HG03097 (cell line): ENCODE measurements around the gene TBC1D24.
"Not testable (repeated sequence)": the region's sequence is repeated elsewhere in the genome, so short reads cannot be mapped to it uniquely, and the experiment has no call there.

Source experiments
- ATAC-seq: cut with Tn5 transposase; IDR thresholded peaks from one replicate; pipeline ENCODE4 v1.9.1; 2021; ENCODE audit not compliant: unreplicated experiment, low FRiP score

Gene TBC1D24

DNA sequence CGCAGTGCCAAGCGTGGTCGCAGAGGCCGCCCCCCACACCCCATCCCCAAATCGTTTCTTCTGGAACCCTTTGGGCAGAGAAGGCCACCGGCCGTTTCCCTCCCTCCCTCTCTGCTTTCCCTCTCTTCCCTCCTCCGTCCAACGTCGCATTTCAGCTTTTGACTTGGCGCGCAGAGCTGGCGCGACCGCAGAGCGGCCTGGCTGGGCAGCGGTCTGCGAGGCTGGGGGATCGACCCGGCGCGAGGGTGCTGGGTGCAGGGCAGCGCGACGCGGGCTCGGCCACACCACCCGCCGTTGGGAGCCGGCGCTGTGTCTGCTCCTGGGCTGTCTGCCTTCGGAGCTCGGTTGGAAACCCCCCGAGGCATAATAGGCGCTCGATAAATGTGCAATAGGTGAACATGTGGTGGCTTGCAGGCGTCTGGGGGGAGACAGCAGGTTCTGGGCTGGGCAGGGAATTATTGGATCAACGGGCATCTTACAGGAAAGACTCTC, 6.6 kb upstream of the TBC1D24 start:
- ATAC-seq: no peak

DNA sequence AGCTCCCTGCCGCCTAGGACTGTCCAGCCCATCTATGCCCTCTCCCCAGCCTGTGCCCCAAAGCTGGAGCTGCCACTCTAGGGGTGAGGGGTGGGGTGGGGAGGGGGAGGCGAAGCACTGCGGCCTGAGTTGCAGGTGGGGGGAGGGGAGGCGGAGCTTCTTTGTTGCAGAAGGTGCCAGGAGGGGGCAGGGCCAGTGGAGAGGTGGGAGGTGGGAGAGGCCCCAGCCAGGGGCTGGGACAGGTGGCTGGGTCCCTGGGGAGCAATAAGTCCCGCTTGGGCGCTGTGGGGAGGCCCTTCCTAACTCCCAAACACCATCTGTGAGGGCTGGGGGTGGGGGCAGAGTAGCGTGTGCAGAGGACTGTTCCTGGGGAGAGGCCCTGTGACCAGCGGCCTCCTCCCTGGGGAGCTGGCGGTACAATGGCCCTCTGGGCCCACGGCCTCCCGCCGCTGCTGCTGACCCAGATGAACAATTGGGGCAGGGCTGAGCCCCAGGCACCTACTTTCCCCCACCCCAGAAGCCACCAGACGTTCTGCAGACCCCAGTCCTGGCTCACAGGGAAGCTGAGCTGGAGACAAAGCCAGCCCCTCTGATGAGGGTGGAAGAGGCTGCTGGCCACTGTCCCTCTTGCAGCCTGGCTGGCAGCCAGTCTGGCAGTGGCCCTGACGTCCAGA, 6.1 kb upstream of the TBC1D24 start:
- peak; percentile 40 for ATAC-seq

DNA sequence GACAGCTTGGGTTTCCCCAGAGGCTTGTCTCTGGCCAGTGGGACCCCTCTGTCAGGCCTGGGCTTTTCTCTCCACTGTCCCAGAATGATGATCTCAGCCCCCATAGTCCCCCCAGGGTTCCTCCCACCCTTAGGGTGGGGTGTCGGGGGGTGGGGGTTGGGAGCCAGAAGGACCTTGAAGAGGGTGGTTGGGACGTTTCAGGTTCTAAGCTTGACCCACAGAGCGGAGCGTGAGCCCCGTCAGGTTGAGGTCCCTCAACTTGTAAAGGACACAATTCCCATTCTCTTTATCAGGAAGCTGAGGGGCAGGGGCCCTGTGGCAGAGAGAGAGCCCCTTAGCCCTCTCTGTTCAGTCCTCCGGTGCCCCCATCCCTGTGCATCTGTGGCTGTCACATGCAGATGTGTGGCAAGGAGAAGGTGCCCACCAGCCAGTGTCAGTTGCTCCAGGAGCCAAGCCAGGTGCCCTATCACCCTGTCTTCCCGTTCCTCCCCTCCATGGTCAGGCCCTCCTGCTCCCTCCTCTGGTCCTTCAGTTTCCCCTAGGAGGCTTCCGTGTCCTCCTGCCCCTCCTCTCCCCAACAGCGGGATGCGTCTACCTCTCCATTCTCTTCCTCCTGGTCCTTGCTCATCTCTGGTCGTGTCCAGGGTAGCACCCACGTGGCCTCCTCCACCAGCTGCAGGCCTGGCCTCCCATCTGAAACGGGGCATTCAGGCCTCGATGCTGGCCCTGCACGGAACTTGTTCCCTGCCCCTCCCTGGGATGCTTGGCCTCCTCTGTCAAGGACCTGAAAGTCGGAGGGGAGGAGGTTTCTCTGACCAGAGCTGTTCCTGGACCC, 5.3 kb upstream of the TBC1D24 start:
- no peak for ATAC-seq

DNA sequence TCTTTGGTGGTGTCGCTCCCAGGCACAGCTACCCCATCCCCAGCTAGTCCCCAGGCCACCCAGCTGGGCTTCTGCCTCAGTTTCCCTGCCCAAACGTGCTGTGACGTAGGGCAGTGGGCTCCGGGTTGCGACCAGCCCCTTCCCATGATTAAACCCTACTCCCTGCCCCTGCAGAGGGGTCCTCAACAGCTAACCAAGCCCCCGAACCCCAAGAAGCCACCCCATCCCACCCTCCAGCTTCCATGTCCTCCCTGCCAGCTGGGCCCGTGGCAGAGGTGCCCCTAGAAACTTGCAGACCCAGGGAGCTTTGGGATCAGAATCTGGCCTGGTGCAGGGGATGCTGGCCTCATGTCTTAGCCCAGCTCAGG, 4.7 kb upstream of the TBC1D24 start:
- no peak for ATAC-seq

DNA sequence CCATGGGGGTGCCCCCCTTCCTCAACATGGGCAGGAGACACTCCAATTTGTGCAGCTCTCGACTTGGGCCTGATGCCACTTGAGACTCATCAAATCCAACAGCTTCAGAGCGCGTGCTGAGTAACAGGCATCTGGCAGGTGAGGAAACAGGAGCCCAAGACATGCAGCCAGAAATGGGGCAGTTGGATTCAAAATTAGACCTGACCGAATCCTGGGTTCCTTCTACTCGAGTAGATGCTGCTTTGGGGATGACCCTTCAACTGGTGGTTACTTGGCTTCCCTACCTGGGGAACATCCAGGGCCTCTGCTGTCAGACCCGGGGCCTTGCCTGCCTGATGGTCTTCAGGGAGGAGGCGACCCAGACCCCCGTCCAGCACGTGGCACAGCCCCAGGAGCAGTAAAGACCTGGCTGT, 4.3 kb upstream of the TBC1D24 start:
- ATAC-seq: no peak

DNA sequence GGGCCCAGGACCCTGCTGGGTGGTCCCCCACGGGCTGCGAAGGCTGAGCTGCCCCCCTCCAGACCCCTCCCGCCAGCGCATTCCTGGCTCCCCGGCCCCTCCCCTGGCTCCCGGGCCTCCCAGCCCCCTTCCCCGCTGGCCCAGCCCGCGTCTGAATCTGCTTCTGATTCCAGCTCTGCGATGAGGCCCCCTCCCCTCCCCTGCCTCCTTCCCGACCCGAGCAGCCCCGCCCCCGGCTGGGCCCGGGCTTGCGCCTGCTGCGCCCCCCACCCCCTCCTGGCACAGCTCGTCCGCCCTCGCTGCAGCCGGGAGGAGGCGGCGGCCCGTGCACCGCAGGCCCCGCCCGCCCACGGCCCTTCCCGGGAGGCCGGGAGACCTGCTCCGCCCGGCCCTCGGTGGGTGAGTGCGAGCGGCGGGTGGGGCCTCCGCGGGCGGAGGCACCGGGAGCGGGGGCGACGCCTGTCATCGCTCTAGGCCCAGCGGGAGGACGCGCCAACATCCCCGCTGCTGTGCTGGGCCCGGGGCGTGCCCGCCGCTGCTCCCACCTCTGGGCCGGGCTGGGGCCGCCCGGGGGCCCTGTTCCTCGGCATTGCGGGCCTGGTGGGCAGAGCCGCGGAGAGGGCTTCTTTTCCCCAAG, 3.8 kb upstream of the TBC1D24 start, which contains the start of gene NTN3:
Gene NTN3, plus strand, starts transcription at position 282 of the 637 bp plus-strand sequence. CDS start 405 bp downstream, outside the sequence.
- no peak for ATAC-seq

DNA sequence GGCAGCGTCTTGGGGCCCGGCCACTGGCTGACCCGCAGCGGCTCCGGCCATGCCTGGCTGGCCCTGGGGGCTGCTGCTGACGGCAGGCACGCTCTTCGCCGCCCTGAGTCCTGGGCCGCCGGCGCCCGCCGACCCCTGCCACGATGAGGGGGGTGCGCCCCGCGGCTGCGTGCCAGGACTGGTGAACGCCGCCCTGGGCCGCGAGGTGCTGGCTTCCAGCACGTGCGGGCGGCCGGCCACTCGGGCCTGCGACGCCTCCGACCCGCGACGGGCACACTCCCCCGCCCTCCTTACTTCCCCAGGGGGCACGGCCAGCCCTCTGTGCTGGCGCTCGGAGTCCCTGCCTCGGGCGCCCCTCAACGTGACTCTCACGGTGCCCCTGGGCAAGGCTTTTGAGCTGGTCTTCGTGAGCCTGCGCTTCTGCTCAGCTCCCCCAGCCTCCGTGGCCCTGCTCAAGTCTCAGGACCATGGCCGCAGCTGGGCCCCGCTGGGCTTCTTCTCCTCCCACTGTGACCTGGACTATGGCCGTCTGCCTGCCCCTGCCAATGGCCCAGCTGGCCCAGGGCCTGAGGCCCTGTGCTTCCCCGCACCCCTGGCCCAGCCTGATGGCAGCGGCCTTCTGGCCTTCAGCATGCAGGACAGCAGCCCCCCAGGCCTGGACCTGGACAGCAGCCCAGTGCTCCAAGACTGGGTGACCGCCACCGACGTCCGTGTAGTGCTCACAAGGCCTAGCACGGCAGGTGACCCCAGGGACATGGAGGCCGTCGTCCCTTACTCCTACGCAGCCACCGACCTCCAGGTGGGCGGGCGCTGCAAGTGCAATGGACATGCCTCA, 3.1 kb upstream of the TBC1D24 start:
- ATAC-seq: no peak

DNA sequence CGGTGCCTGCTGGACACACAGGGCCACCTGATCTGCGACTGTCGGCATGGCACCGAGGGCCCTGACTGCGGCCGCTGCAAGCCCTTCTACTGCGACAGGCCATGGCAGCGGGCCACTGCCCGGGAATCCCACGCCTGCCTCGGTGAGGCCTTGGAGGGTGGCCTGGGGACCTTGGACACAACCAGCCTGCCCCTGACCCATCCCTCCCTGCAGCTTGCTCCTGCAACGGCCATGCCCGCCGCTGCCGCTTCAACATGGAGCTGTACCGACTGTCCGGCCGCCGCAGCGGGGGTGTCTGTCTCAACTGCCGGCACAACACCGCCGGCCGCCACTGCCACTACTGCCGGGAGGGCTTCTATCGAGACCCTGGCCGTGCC, 2.5 kb upstream of the TBC1D24 start:
- no peak for ATAC-seq

DNA sequence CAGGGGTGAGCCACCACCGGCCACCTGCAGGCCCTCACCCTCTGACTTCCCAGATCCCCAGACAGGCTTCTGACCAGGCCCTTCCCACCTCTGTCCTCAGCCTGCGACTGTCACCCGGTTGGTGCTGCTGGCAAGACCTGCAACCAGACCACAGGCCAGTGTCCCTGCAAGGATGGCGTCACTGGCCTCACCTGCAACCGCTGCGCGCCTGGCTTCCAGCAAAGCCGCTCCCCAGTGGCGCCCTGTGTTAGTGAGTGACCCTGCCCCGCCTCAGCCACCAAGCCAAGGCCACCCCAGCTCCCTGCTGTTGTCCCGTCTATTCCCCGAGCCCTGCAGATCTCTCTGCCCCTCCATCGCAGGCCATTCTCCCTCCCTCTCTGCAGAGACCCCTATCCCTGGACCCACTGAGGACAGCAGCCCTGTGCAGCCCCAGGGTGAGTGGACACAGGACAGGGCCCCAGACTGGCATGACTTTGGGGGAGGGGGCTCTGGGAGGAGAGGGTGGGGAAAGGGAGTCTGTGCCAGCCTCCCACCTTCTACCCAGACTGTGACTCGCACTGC, 2.0 kb upstream of the TBC1D24 start:
- ATAC-seq: no peak

DNA sequence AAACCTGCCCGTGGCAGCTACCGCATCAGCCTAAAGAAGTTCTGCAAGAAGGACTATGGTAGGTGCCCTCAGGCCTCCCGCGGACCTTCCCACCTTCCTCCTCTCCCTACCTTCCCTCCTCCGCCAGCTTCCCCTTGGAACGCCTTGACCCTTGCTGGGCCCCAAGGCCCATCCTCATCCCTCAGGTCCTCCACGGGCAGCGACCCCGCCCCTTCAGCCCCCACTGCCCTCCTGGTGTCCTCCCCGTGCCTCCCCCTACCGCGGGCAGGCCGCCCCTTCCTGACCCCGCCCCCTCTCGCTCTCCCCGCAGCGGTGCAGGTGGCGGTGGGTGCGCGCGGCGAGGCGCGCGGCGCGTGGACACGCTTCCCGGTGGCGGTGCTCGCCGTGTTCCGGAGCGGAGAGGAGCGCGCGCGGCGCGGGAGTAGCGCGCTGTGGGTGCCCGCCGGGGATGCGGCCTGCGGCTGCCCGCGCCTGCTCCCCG, 1.4 kb upstream of the TBC1D24 start:
- no peak for ATAC-seq

DNA sequence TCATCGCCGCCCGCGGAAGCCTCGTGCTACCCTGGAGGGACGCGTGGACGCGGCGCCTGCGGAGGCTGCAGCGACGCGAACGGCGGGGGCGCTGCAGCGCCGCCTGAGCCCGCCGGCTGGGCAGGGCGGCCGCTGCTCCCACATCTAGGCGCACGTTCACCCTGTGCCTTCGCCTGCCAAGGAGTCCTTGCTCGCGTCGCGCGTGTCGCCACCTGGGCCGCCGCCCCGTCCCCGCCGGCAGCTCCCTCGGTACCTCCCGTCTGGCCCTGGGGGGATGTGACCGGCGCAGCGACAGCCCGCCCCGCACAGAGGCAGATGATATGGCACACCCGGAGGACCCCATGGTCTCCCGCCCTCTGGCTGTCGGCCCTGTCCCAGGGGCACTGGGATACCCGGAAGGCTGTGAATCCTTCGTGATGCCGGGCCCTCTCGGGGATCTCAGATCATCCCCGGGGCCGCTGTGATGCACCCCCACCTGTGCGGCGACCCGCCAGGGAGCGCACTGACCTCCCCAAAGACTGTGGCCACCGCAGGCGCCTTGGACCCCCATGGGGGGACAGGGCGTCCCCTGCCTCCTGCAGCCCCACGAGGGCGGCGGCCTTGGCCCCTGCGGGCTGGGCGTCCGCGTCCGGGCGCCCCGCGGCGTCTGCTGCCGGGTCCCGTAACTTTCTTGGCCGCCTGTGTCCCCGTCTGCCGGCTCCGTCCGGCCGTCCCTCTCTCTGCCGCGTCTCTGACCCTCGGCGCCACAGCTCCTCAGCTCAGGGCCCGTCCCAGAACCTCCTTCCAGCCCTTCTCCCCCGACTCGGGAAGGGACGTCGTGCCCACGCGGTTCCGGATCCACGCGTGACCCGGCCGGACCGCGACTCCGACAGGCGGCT, 689 bp upstream of the TBC1D24 start:
- no peak for ATAC-seq

DNA sequence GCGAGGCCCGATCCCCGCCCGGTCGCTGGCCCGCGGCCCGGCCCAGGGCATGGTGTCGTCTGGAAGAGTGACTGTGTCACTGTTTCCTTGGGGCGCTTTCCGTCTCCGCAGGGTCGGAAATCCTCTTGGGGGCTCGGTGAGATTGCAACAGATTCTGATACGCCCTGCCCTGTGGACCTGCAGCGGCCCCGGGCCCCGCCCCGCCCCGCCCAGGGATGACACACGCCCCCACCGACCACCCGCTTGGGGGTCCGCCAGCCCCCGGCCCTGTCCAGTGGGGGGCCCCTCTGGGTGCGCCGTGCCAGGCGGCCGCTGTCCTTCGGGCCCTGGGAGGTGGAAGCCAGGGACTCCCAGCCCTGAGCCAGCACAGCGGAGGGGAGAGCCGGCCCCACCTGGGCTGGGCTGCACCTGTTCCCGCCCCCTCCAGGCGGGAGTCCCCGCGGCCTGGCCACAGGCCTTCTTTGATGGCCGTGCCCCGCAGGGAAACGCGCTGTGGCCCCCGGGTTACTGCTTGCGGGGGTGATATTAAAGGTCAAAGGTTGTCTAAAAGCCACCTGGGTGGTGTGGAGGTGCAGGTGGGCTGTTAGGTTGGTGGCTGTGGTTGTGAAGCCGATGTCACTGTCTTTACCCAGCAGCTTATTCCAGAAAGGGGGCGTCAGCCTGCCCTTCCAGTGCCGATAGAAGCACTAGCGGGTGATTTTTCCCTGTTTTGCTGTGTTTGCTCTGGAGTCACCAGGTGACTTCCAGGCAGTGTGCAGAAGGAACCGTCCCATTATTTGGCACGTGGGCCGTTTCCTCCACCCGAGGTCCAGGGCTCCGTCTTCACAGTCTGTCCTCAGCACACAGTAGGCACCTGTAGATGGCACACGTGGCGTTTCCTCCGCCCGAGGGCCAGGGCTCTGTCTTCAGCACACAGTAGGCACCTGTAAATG, 752 bp downstream of the TBC1D24 start:
- no peak for ATAC-seq

DNA sequence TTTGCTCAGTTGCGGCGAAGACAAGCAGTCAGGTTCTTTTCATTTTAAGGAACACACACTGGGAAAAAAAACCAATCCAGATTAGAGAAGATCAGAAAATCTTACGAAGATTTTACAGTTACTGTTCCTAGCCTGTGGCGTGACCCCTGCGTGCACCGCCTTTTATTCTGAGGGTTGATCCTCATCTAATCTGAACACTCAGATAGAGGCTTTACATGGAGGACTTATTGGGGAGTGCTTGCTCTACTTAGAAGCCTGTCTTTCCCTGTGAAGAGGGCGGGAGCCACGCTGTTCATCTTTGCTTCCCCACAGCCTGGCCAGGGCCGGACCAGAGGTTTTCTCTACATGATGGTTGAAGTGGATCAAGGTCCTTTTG, 1.4 kb downstream of the TBC1D24 start:
- no peak for ATAC-seq

DNA sequence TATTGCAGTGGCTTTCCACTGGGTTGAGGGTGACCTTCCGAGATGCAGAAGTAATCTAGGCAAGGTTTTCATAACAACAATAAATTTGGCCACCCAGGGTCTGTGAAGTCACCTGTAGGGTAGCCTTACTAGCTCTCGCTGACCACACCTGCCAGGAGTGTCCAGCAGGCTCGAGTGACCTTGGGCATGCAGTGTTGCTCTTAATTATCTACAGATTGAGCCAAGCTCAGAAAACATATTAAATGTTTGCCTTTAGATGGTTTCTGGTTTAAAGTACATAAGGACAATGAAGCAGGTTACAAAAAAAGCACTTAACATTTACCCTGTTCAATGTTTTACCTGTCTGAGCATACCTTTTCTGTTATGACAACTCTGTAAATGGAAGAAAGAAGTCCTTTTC, 1.8 kb downstream of the TBC1D24 start:
- no peak for ATAC-seq

DNA sequence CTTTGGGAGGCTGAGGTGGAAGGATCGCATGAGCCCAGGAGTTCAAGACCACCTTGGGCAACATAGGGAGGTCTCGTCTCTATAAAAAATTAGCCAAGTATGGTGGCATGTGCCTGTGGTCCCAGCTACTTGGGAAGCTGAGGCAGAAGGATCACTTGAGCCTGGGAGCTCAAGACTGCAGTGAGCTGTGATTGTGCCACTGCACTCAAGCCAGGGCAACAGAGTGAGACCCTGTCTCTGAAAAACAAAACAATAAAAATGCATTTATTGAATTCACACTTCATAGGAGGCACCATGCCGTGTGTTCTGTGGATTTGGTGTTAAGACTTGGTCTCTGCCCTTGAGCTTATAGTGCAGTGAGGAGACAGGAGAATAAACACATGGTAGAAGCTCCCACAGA, 2.4 kb downstream of the TBC1D24 start:
- ATAC-seq: no peak

DNA sequence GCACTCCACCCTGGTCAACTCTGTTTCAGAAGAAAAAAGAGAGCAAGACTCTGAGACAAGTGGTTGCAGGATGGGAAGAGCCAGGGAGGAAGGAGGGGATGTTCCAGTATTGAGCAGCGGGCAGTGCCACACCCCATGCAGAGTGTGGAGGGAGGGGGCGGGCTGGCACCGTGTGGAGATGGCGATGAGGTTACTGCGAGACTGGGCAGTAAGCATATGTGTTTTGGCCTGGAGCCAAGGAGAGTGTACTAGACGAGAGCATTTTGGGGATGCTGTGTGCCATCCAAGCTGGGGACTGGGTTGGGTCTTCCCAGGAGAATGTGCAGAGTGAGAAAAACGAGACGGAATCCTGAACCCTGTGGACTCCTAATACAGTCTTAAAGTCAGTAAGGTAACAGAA, 3.4 kb downstream of the TBC1D24 start:
- no peak for ATAC-seq

DNA sequence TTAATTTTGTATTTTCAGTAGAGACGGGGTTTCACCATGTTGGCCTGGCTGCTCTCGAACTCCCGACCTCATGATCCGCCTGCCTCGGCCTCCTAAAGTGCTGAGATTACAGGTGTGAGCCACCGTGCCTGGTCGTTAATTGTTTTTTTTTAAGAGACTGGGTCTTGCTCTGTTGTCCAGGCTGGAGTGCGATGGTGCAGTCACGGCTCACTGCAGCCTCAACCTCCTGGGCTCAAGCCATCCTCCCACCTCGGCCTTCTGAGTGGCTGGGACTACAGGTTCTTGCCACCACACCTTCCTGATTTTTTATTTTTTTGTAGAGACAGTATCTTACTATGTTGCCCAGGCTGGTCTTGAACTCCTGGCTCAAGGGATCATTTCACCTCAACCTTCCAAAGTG, 5.1 kb downstream of the TBC1D24 start:
- not testable (repeated sequence) for ATAC-seq

DNA sequence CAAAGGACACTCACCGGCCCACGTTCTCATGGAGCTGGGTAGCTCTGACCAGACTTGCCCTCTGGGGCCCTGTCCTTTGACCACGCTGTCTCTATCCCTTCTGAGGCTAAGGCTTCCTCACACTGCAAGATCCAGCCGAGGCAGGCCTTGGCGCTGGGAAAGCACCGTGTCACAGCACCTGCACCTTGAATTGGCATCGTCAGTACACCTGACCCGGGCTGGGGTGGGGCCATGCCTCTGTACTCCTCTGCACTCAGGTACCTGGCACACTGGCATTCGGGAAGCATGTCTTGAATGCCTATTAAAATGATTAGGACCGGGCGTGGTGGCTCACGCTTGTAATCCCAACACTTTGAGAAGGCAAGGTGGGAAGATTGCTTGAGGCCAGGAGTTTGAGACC, 6.0 kb downstream of the TBC1D24 start:
- no peak for ATAC-seq
